Dedifferentiated amniotic fluid mesenchymal stem cell (primary cell): Measurements from ENCODE around the gene ADARB1.
A peak's percentile ranks its signal among the peaks of the same experiment; 100 is the strongest.
"Not testable (repeated sequence)": the region's sequence is repeated elsewhere in the genome, so short reads cannot be mapped to it uniquely, and the experiment has no call there.

Source experiments
- DNase-seq: peaks from one replicate; pipeline ENCODE4 v3.0.0-alpha.2; 2016; ENCODE audit errors: extremely low spot score

Gene ADARB1, protein sequence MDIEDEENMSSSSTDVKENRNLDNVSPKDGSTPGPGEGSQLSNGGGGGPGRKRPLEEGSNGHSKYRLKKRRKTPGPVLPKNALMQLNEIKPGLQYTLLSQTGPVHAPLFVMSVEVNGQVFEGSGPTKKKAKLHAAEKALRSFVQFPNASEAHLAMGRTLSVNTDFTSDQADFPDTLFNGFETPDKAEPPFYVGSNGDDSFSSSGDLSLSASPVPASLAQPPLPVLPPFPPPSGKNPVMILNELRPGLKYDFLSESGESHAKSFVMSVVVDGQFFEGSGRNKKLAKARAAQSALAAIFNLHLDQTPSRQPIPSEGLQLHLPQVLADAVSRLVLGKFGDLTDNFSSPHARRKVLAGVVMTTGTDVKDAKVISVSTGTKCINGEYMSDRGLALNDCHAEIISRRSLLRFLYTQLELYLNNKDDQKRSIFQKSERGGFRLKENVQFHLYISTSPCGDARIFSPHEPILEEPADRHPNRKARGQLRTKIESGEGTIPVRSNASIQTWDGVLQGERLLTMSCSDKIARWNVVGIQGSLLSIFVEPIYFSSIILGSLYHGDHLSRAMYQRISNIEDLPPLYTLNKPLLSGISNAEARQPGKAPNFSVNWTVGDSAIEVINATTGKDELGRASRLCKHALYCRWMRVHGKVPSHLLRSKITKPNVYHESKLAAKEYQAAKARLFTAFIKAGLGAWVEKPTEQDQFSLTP

DNA sequence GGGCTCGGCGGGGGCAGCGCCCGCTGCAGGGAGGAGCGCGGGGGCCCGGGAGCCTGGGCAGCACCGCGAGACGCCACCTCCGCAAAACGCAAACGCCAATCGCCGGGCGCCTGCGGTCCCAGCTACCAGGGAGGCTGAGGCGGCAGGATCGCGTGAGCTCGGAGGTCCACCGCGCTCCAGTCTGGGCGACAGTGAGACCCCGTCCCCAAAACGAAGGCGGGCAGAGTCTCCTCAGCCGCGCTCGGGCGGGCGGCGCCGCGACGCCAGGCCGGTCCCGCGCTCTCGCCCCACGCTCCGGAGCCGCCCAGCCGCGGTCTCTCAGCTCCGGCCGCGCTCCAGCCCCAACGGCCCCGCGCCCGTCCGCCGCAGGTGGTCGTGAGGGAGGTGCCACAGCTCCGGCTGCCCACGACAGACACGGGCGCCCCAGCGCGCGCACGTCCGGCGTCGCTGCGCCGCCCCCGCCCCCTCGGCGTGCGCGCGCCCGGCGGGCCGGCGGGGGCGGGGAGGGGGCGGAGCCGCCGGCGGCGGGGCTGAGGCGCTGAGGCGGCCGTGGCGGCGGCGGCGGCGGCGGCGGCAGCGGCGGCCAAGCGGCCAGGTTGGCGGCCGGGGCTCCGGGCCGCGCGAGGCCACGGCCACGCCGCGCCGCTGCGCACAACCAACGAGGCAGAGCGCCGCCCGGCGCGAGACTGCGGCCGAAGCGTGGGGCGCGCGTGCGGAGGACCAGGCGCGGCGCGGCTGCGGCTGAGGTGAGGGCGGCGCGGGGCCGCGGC lies at the start of gene ADARB1:
Gene ADARB1 (plus strand): TSS at position 533 of the 770 bp plus-strand sequence. CDS start 97,077 bp downstream, outside the sequence.
- no peak for DNase-seq

DNA sequence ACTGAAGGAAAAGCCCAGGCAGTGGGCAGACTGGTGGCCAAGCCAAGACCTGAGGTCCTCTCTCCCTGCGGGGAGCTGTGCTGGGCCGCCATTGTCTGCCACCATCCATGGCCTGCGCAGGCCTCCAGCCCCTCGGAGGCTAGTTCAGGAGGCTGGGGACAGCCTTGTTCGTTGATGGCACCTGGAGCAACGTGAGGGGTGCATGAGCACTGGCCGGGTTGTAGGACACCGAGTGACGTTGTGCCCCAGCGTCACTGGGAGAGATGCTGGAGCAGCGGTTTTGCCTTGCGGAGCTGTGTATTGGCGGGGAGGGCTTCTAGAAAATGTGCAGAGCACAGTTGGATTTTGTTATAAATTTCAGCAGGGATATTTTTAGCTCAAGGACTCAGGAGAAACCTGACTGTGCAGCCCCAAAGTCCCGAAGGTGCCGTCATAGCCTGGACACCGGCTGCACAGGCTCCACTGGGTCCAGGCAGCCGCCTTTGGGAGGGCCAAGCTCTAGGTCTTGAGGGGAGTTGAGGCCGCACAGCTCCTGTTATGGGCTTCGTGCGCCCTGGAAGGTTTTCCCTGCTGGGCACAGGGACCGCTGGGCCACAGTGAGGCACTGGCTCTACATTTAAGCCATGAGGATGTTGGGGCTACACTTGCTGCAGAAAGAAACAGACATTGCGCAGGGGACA lies 48.2 kb upstream of the ADARB1 start:
- no peak for DNase-seq

DNA sequence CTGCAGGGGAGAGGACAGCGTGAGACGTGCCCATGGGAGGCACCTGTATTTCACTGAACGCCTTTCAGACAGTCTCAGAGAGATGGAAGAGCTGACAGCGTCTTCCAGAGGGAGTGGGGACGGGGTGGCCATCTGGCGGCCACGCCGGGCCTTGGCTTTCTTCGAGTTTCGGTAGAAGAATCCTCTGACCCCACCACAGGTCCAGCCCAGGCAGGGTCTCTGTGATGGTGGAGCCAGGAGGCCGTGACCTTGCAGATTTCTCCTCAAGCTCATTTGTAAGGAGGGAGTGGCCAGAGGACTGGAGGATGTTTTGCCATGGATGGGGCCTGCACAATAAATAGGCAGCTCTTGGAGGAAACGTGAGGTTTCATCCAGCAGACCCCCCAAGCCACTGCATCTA lies 47.6 kb upstream of the ADARB1 start:
- DNase-seq = no peak

DNA sequence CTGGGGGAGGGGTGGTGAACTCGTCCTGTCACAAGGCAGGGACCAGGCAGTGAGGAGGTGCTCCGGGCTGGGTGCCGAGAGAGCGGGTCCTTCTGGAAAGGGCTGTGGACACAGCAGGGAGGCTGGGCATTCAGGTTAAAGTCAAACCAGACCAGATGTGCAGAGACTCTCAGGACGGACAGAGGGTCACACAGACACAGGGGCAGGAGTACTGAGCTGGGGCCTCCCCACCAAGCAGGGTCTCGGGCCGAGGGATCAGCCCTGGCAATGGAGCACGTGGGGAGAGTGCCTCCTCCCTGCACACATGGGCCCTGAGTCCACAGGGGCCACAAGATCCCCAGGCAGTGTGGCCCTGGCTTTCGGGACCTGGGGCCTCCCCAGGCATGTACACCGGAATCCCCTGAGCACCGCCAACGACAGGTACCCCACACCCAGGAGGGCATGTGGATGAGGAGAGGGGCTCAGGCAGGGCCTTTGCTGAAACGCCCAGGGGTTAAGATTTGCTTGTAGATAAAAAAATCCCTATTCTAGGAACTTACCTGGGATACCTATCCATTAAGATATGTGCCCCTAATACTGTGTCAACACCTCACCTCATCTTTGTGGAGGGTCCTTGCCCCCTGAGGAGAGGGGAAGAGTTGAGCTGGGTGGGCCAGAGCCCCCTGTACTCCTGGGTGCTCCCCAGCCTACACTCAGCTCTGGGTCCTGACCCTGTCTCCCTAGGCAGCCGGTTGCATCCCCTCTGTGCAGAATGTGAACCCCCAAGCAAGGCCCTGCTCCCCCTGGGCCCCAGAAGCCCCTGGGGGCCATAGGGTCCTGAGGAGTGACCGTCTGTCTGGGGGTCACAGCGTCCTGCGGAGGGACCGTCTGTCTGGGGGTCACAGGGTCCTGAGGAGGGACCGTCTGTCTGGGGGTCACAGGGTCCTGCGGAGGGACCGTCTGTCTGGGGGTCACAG lies 46.9 kb upstream of the ADARB1 start:
- no peak for DNase-seq

DNA sequence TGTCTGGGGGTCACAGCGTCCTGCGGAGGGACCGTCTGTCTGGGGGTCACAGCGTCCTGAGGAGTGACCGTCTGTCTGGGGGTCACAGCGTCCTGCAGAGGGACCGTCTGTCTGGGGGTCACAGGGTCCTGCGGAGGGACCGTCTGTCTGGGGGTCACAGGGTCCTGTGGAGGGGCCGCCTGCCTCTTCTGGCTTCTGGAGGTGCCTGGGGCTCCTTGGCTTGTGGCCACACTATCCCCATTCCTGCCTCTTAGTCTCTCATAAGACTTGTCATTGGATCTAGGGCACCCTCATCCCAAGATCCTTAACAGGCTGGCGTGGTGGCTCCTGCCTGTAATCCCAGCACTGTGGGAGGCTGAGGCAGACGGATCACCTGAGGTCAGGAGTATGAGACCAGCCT lies 45.7 kb upstream of the ADARB1 start:
- DNase-seq = not testable (repeated sequence)

DNA sequence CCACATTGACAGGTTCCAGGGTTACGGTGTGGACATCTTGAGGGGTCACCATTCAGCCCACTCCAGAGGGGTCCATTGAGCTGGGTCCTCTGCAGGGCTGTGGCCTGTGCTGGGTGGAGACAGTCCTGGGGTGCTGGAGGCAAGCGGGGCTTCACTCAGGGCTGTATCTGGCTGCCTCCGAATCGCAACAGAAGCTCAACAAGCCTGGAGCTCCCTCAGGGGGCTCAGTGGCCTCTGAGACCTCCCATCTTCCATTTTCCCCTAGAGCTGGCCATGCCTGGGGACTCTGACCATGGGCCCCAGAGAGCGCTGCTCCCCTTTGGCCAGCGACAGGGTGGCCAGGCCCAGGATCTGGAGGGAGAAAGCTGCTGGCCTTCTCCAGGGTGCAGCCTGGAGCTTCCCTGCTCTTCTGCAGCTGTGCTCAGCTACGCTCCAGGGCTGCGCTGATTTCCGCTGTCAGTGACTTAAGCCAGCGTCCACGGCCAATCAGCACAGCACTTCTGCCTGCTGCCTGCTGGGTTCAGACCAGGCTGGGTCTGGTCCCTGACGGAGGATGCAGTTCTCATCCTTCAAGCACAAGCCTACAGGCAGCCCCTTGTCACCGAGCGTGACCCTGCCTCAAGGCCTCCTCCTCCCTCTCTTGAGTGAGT lies 45.0 kb upstream of the ADARB1 start:
- no peak for DNase-seq

DNA sequence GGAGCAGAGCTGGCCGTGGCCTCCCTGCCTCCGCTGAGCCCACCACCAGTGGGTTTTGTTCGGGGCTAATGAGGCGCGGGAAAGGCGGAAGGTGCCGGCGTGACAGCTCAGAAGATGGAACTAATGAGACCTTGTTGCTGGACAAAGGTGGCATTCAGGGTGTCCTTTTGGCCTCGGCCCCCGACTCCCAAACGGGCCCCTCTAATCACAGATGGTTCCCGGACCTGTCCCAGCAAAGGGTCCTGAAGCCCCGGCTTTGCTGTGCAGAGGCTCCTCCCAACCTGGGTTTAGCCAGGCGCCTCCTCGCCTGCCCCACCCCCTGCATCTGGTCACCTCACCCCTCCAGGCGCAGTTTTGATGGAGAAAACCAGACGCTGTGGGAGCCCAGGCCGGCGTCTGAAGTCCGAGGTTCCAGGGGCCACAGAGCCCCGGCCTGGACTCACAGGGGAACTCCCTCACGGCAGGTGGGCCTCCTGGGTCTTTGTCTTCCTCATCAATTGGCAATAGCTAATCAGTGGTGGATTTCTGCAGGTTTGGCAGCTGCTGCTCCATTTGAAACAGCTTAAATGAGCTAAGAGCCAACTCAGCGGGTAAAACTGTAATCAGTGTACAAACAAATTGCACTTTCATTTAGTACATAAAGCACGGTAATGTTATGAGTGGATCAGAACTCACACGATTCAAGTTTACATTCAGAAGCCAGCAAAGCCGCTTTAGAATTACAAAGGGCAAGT lies 44.3 kb upstream of the ADARB1 start:
- no peak for DNase-seq

DNA sequence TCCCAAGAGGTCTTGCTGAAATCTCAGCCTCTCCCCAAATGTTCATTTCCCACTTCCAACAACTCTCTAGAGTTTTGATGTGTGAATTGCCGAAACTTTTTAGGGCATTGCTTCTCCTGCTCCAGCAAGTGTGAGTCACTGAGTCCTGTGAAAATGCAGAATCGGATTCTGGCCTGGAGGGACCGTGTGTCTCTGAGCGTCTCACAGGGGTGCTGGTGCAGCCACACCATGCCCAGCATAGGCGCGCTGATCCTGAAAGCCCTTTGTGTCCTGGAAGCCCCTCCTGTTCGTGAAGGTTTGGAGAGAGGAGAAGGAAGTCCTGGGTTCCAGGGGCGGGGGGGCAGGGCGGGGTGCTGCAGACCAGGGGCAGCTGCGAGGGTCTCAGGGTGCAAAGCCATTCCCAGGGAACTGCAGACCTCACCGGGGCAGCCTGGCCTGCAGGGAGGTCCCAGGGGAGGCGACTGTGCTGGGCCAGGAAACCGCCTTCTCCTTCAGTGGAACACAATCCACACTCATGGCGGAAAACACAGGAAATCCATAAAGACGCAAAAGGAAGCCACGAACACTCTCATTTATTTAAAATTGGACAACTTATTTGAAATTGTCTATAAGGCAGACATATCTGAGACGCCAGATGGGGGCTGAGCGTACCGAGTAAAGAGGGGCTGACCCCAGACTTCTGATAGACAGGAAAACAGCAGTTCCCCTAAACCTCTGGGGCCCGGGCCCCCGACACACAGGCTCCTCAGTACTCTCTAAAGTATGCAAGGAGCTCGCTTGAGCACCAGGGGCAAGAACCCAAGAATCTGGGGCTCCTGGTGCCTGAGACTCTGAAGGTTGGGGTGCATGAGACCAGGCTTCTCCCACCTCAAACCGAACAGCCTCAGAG lies 43.5 kb upstream of the ADARB1 start:
- no peak for DNase-seq

DNA sequence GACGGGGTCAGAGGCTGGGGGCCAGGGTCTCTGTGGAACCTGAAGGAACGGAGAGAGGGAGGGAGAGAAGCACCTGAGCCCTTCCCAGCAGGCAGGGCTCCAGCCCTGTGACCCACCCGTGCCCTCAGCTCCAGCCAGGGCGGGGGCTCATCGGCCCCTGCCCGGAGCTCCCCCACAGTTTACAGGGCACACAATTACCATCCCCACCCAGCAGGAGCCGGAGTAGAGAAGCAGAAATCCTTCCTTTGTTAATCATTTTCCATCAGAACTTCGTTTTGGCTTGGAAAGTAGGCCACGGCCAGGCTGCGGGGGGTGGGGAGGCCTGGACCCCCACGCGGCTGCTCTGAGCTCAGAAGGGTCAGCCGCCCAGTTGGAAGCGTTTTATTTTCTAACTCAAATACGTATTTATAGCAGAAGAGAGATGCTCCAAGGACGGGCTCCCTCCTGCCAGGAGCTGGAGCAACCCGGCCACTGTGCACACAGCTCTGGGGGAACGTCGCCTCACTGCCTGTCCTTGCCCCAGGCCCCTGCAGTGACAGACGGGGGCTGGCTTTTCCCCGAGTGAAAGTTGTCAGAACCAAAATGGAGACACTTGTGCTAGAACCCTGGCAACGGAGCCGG lies 42.7 kb upstream of the ADARB1 start:
- DNase-seq = no peak

DNA sequence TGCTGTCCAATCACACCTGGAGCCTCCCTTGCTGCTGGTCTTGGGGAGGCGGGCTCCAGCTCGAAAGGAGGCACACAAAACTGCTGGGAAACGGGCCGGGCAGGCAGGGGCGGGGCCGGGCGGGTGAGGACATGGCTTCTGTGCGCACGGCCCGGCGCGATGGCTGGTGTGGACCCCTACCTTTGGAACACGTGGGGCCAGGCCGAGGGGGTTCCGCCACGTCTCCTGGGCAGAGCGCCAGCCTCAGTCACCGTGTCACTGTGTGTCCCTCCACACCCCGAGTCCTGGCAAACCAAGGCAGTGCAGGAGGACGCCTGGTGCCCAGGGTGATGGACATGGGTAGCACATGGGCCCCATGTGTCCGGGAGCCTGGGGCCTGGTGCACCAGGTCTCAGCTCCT lies 42.0 kb upstream of the ADARB1 start:
- DNase-seq = no peak

DNA sequence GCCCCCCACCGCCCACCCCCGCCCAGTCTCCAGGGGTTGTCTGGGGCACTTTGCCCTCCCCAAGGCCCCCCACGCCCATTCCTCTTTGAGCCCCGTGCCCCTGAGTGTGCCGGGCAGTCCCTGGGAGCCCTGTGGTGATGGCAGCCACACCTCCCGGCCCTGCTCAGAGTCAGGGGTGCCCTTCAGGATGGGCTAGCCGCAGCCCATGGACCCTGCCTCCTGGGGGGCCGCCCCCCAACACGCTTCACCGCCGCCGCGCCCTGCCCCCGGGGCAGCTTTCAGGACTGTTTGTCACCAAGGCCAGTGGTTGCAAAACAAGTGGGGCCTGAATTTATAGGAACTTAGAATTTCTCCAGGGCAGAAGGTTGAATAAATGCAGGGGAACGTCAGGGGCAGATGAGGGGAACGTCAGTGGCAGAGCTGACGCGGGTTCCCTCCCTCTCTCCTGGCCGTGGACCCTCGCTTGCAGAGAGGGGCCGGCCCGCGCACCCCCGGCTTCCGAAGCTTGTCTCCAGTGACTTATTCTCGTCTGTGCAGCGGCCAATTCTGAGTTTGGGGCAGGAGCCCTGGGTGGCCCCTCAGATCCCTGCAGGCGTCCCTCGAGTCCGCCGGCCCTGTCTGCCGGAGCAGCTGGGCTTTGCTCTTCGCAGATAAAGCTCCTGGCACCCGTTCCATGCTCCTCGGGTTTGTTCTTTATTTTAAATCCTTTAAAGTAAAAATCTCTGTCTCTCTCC lies 41.2 kb upstream of the ADARB1 start:
- no peak for DNase-seq

DNA sequence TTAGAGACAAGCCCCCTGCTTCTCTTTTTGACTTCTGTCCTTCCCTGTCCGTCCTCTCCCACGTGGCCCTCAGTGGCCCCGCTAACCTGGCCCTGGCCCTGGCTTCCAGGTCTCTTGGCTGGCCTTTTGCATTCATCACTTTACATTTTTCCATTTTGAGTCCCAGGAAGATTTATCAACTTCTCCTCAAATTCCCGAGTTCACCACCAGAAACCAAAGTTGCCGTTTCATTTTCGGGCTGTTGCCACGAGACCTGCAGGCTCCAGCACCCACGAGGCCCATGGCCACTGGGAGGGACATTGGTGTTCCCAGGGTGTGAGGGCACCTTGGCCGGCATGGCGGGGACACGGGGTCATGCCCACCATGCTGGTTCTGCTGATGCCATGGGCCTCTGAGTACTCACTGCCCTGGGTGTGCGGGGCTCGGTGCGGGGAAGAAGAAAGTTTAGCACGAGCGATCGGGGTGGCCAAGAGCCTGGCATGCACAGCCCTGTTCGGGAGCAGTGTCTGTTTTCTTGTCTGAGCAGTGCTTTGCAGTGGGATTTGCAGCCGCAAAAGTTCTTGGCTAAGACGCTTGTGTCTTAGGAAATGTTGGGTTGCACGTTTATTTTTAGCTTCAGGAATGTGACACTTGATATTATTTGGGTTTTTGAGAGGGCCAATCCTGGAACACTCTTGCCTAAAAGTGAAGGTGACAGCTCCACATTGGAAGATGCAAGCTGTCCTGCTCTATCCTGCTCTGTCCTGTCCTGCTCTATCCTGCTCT lies 40.4 kb upstream of the ADARB1 start:
- DNase-seq = peak; percentile 54

DNA sequence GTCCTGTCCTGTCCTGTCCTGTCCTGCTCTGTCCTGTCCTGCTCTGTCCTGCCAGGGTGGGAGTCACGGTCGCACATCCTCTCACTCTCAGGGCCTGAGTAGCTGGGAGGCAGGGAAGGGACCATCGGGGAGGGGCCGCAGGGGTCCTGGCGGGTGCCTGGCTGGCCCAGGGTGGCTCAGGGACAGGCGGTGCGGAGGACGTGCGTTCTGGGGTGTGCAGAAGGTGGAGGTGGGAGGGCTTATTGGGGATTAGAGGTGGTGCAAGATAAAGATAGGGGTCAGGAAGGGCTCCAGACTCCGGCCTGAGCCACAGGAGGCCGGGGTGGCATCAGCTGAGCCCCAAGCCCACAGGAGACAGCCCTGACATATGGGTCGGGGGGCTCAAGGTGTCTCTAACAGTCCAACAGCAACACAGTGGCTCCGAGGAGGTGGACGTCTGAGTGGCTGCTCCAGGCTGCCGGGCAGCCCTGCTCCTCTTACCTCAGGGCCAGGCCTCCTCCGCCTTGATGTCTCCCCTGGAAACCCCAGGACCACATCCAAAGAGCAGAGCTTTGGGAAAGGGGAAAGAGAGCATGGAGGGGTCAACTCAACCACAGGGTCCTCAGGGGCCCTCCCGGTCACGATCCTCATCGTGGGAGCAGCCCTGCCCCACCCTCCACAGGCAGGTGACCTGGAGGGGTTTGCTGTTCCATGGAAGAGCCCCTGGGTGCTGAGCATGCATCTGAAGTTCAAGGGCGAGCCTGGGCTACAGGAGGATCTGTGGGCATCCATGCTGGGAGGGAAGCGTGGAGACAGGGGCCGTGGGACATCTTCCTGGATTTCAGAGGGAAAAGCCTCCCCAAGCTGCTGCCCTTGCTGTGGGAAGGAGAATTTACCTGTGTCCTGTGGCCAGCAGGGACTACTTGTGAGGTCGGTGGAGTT lies 39.6 kb upstream of the ADARB1 start:
- DNase-seq = no peak

DNA sequence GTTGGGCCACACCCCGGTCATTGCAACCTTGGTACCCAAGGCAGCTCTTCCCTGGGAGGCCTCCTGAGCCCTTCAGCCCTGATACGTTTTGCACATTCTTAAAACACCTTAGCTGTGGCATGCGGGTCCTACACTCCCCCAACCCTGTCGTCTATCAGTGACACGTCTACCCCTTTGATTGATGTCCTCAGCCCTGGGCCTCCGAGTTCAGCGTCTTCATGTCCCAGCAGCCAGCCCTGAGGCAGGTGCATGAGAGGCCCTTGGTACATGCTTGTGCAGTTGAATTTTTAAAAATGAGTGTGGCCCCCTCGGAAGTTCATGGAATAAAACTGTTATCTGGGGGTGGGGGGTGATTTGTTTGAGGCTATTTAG lies 38.9 kb upstream of the ADARB1 start:
- DNase-seq = no peak

DNA sequence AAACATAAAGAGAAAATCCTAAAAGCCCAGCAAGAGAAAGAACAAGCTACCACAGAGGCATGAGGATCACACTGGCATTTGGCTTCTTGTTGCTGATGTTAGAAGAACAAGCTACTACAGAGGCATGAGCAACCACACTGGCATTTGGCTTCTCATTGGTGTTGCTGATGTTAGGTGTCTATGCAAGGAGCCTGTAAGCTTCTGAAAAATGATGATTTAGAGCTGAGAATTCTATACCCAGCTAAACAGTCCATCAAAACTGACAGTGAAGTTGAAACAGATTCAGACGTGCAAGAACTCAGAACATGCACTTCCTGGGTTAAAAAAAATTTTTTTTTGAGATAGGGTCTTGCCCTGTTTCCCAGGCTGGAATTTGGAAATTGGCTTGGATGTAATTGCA lies 37.8 kb upstream of the ADARB1 start:
- no peak for DNase-seq

DNA sequence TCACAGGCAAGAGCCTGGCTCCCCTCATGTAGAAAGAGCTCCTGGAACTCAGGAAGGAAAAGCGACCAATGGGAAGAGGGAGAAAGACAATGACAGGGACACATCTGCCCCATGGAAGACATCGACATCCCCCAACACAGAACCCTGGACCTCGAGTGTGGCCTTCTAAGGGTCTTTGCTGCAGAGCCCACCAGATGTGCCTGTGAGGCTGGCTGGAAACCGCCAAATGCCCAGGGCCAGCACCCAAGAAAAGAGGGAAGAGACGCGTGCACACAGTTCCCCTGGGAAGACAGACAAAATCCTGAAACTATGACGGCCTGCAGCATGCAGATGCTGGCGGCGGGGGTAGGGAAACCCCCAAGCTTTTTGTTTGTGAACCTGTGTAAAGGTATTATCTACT lies 36.4 kb upstream of the ADARB1 start:
- no peak for DNase-seq
